Measurements from ENCODE around the gene PAX3. TPM values are rescaled to one million over a fixed set of nuclear protein-coding genes. Genes with fewer than 3 reads are reported as not detected.

The PAX3 gene
- 0.97 TPM in 1 of 2 replicates, not detected in the other for total RNA-seq

DNA sequence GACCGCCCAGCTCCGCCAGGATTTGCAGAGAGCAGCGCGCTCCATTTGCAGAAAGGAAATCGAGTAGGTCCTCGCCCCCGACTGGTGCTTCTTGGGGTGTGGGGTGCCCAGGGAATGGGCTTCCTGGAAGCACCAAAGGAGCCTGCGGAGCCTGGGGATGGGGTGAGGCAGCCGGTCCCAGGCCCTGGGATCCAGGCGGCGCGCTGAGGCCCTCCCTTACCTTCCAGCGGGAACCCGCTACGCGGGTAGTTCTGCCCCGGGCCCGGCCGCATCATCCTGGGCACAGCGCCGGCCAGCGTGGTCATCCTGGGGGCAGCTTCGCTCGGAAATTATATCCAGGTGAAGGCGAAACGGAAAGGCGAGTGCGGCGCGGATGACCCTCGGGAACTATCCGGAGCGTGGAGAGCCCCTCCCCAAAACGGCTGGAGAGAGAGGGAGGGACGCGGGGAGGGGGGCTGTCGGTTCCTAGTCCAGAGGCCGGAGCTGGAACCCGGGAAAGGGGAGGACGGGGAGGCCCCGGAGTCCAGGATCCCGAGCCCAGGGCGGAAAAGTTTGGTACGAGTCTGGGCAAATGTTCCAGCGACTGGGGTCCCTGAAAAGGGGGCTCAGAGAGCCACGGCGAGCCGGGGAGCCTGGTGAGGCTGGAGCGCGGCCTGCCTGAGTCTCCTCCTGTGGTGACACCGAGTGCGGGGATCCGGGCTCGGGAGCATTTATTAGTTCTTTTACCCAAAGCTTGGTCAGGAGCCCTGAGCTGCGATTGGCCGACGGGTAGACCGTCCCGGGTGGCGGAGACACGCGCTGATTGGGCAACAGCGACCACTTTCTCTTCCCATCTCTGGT, at the start of gene PAX3:
Gene PAX3, minus strand, starts transcription at position 688 of the 840 bp plus-strand sequence. Its CDS starts 383 bp downstream, at position 305.

Other genes starting within 250 kb of the PAX3 start
- not detected in 2 replicates for gene SGPP2, start 125.5 kb upstream of the PAX3 start, total RNA-seq